ENCODE data around the gene USP47.

Gene USP47

GRCh38 chr11:11898648-11899047 is 56.9 kb downstream of the USP47 start:
- Histone ChIP-seq H3K79me2 (ENCODE audit: control insufficient read depth, low read length) (no peaks in the 10 kb centered on the region), H3K36me3 (ENCODE audit: control insufficient read depth, low read length) (peaks cover 37% of the 10 kb centered on the region), H3K4me3 (ENCODE audit: low read length) (no peak overlapping the region), H3K4me2 (ENCODE audit: low read length) (no peak overlapping the region), H3F3A (ENCODE audit: control insufficient read depth, insufficient read depth) (no peaks in the 10 kb centered on the region), H3K9me2 (replicated peaks; ENCODE audit: control insufficient read depth, low read length) (no peaks in the 10 kb centered on the region), H3K9me3 (ENCODE audit: control insufficient read depth, insufficient read depth, low read length) (no peaks in the 10 kb centered on the region), H3K27me3 (ENCODE audit: control insufficient read depth, low read length) (no peaks in the 10 kb centered on the region), H3K27ac (ENCODE audit: low read depth, low read length) (no peak overlapping the region), H3K4me1 (ENCODE audit: control insufficient read depth, low read length) (no peaks in the 10 kb centered on the region), H4K20me1 (ENCODE audit: control insufficient read depth, insufficient read depth, low read depth, low read length) (no peaks in the 10 kb centered on the region)
- TF ChIP-seq CTCF (IDR thresholded peaks at IDR 0.05; ENCODE audit: low read depth, low read length, poor library complexity, severe bottlenecking) (no peak), EZH2phosphoT487 (IDR thresholded peaks at IDR 0.05; ENCODE audit: borderline replicate concordance, low read length) (no peak)

DNA sequence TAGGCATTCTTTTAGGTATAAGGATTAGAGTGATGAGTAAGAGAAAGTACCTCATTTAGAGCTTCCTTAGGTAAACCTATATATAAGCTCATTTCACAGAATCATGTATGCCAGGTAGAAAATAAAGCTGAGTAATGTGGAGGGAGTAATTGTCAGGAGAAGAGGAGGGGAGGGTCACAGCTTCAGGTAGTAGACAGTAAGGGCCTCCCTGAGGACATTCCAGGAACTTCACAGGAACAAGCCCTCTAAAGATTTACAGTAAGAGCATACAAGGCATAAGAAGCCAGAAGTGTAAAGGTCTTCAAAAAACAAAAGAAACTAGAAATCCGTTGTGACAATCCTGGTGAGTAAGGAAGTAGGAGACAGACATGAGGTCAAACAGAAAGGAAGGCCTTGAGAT is 57.6 kb downstream of the USP47 start:
- Histone ChIP-seq H3K9me2 (replicated peaks; ENCODE audit: control insufficient read depth, low read length) (no peaks in the 10 kb centered on the region), H3K36me3 (ENCODE audit: control insufficient read depth, low read length) (peaks cover 41% of the 10 kb centered on the region), H3F3A (ENCODE audit: control insufficient read depth, insufficient read depth) (no peaks in the 10 kb centered on the region), H3K4me2 (ENCODE audit: low read length) (no peak overlapping the region), H3K27me3 (ENCODE audit: control insufficient read depth, low read length) (no peaks in the 10 kb centered on the region), H3K79me2 (ENCODE audit: control insufficient read depth, low read length) (no peaks in the 10 kb centered on the region), H3K27ac (ENCODE audit: low read depth, low read length) (no peak overlapping the region), H3K9me3 (ENCODE audit: control insufficient read depth, insufficient read depth, low read length) (no peaks in the 10 kb centered on the region), H4K20me1 (ENCODE audit: control insufficient read depth, insufficient read depth, low read depth, low read length) (no peaks in the 10 kb centered on the region), H3K4me1 (ENCODE audit: control insufficient read depth, low read length) (no peaks in the 10 kb centered on the region), H3K4me3 (ENCODE audit: low read length) (no peak overlapping the region)
- TF ChIP-seq EZH2phosphoT487 (IDR thresholded peaks at IDR 0.05; ENCODE audit: borderline replicate concordance, low read length) (no peak), CTCF (IDR thresholded peaks at IDR 0.05; ENCODE audit: low read depth, low read length, poor library complexity, severe bottlenecking) (no peak)

GRCh38 chr11:11901929-11902328 is 60.2 kb downstream of the USP47 start:
- no peak for TF ChIP-seq CTCF (IDR thresholded peaks at IDR 0.05; ENCODE audit: low read depth, low read length, poor library complexity, severe bottlenecking)
- TF ChIP-seq EZH2phosphoT487 (IDR thresholded peaks at IDR 0.05; ENCODE audit: borderline replicate concordance, low read length), result no peak
- H3K4me1 ChIP-seq (ENCODE audit: control insufficient read depth, low read length), result no peaks in the 10 kb centered on the region
- no peak overlapping the region for H3K4me3 ChIP-seq (ENCODE audit: low read length)
- H3K27ac ChIP-seq (ENCODE audit: low read depth, low read length), result no peak overlapping the region
- H3K9me2 ChIP-seq (replicated peaks; ENCODE audit: control insufficient read depth, low read length), result no peaks in the 10 kb centered on the region
- H4K20me1 ChIP-seq (ENCODE audit: control insufficient read depth, insufficient read depth, low read depth, low read length), result no peaks in the 10 kb centered on the region
- no peaks in the 10 kb centered on the region for H3F3A ChIP-seq (ENCODE audit: control insufficient read depth, insufficient read depth)
- no peak overlapping the region for H3K4me2 ChIP-seq (ENCODE audit: low read length)
- H3K79me2 ChIP-seq (ENCODE audit: control insufficient read depth, low read length), result no peaks in the 10 kb centered on the region
- H3K36me3 ChIP-seq (ENCODE audit: control insufficient read depth, low read length), result peaks cover 42% of the 10 kb centered on the region
- H3K9me3 ChIP-seq (ENCODE audit: control insufficient read depth, insufficient read depth, low read length), result no peaks in the 10 kb centered on the region
- no peaks in the 10 kb centered on the region for H3K27me3 ChIP-seq (ENCODE audit: control insufficient read depth, low read length)

- no peaks in the 10 kb centered on the region for H3K4me1 ChIP-seq (ENCODE audit: control insufficient read depth, low read length)
- H3K27me3 ChIP-seq (ENCODE audit: control insufficient read depth, low read length), result no peaks in the 10 kb centered on the region
- H3F3A ChIP-seq (ENCODE audit: control insufficient read depth, insufficient read depth), result no peaks in the 10 kb centered on the region
- no peak overlapping the region for H3K4me3 ChIP-seq (ENCODE audit: low read length)
- H3K79me2 ChIP-seq (ENCODE audit: control insufficient read depth, low read length), result no peaks in the 10 kb centered on the region
- H3K9me3 ChIP-seq (ENCODE audit: control insufficient read depth, insufficient read depth, low read length), result no peaks in the 10 kb centered on the region
- H3K9me2 ChIP-seq (replicated peaks; ENCODE audit: control insufficient read depth, low read length), result no peaks in the 10 kb centered on the region
- no peak overlapping the region for H3K4me2 ChIP-seq (ENCODE audit: low read length)
- peaks cover 37% of the 10 kb centered on the region for H3K36me3 ChIP-seq (ENCODE audit: control insufficient read depth, low read length)
- no peak overlapping the region for H3K27ac ChIP-seq (ENCODE audit: low read depth, low read length)
- no peaks in the 10 kb centered on the region for H4K20me1 ChIP-seq (ENCODE audit: control insufficient read depth, insufficient read depth, low read depth, low read length)
- no peak for TF ChIP-seq EZH2phosphoT487 (IDR thresholded peaks at IDR 0.05; ENCODE audit: borderline replicate concordance, low read length)
- no peak for TF ChIP-seq CTCF (IDR thresholded peaks at IDR 0.05; ENCODE audit: low read depth, low read length, poor library complexity, severe bottlenecking)
Measured at GRCh38 chr11:11909727-11910126, 68.0 kb downstream of the USP47 start.

All from DOHH2 (cell line).